NCI-H748 treated with DMSO at 0.1 percent for 48 hours (cell line): ENCODE results near the gene FAM163B.

Experiments used
- DNase-seq: peaks from one replicate; lab custom pipeline; 2025; lab: John Stamatoyannopoulos, UW

Gene FAM163B

DNA sequence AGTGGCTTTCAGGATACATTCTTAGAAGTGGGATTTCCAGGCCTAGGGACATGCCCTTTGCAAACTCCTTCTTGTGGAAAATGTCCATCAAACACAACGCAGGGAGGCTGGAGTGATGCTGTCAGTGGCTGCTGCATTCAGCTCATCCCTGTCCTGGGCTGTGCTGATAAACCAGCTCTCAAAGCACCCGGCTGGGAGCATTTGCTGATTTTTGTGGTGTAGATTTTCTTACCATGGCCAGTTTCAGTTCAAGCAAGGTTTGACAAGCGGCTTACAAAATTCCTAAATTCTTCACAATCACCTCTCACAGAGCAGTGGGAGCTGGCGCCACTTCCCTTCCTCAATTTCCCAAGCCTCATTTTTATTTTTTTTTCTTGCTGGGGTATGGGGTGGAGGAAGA lies 28.2 kb downstream of the FAM163B start:
- no peak for DNase-seq

DNA sequence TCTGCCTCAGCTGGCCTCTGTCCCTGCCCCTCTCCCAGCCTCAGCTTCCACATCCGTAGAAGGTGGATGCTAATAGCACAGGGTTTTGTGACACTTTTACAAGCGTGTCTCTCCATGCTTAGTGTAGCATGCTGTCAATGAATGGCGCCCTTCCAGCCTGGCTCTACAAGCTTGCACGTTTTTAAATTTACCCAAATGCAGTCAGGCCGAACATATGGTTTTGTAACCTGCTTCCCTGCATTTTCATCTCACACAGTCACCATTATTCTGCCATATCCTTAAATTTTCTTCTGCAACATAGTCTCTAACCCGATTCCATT lies 28.8 kb downstream of the FAM163B start:
- DNase-seq: no peak

DNA sequence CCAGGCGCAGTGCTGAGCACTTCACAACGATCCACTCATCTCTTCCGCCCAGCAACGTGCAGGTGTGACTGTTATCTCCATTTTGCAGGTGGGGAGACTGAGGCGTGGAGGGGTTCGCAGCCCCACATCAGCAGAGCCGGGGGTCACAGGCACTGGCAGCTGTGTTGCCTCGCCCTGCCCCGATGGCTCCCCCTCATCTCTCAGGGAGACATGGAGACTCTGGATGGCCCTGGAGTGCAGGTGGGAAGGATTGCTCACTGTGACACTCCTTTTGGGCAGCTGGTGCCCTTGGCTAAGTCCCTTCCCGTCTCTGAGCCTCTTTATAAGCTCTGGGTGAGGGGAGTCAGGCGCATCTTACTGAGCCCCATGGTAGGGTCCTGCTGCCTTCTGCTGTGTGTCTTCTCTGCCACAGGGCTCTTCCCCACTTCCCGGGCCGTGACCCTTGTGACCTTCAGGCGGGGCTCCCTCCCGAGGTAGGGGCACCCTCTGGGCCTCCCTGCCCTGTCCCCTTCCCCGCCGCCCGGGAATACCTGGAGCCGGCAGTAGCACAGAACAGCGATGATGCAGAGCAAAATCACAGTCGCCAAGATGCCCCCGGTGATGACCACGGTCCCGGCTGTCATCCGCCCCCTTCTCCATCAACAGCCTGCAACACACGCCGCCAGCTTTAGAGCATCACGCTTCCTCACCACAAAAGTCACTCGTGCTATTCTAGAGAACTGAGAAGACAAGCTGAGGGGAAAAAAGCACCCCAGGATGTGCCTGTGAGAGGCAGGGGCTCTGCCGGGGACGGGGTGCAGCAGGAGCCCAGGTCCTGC lies 29.4 kb downstream of the FAM163B start:
- DNase-seq: no peak

DNA sequence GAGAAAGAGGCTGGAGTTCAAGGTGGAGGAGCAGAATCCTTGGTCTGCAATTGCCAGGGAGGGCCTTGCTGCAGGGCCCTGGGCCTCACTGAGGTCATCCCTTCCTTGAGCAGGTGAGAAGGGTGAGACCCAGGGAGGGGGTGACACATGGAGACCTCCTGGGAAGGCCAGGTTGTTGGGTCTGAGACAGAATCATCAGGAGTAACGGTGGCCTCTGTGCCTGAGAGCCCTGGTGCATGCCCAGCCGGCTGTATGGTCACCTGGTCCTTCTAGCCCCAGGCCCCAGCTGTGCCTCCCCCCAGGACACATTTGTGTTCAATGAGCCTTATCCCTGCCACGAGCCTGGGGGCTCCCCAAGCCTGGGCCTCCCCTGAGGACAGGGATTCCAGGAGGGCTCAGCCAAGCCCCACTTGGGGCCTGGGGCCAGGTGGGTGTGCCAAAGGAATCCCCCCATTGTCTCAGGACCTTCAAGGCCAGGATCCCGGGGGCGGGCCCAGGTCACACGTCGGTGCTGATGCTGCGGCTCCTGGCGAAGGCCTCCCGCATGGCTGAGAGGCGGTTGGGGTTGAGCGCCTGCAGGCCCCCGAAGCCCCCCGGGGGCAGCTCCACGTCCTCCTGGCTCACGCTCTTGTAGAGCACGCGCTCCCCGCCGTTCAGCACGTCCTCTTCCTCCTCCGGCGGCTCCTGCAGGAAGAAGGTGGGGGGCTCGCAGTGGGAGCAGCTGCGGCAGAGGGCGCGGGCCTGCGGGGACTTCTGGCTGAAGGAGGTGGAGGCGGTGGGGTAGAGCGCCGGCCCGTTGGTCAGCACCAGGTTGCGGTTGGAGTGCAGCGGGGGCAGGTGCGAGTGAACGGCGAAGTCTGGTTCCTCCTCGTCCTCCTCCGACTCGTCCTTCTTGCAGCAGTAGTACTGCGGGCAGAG lies 30.4 kb downstream of the FAM163B start:
- DNase-seq: no peak

DNA sequence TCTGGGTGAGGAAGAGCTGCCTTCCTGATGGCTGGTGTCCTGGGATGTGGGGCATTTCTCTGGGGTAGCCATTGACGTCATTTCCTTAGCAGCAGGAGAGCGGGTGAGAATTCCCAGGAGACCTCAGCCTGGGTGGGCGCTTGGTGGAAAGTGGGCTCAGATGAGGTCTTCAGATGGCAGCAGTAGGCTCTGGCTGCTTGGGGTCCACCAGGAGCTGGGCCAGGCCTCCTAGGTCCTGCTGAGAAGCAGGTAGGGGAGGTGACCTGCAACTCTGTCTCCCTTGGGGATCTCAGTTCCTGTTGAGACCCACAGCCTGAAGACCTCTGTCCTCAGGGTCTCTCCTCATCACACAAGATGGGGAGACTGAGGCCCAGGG lies 31.5 kb downstream of the FAM163B start:
- no peak for DNase-seq

DNA sequence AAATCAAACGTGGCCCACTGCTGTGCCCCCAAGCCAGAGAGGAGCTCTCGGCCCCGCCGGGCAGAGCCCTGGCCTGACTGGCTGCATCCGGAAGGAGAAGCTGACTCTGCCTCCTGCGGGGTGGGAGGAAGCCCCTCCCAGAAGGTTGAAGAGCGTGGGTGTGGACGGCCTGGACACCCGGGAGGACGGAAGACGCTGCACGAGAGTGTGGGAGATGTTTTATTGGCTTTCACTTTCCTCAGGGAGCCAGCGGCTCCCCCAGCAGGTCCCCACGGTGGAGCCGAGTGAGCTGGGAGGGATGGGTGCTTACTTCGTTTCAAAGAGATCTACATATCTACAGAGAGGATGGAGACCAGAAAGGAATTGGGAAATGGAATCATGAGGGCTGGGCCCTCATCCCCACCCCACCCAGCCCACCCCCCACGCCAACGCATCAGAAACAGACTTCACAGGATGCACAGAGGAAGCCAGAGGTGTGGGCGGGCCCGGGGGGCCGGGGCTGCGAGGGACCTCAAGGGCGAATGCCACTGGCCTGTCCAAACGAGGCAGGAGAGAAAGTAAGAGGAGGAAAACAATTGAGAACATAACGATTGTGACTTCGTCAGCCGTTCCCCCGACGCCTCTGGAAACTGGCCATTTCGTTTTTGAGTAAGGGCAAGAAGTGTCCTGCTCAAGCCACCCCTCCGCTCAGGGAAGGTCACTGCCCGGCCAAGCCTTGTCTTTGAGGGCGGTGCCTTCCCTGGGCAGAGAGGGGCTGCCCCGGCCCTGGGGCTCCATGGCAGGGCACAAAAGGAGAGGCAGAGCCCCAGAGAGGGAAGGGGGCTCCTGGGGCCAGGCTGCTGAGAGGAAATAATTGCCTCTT lies 32.1 kb downstream of the FAM163B start:
- no peak for DNase-seq

DNA sequence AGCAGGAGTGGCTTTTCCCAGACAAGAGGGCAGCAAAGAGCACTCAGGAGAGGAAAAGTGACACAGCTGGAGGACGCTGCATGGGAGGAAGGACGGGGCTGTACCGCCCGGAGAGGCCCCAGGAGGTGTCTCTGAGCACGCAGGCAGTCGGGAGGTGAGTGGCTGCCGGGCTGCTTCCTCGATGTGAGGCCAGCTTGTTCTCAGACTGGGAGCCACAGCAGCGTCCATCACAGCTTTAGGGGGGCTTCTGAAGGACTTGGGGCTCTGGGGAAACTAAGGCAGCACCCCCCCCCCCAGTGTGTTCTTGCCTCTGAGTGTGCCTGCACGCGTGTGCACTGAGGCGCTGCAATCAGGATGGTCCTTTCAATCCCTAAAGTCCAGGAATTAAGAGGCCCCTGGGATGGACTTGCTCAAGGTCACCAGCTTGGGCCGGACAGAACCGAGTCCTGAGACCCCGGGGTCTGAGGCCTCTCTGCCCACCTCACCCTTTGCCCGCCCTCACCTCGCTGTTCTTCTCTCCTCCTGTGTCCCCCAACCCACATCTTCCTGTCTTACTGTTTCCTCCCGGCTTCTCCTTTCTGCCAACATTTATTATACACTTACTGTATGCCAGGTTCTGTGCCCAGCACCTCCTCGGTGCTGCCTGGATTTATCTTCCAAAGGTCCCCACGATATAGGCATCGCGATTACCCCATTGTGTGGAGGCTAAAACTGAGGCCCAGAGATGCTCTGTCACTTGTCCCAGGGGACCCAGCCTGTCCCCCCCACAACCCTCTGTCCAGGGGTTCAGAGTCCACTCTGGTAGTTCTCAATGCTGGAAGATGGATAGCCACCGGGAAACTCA lies 32.9 kb downstream of the FAM163B start:
- DNase-seq: no peak

DNA sequence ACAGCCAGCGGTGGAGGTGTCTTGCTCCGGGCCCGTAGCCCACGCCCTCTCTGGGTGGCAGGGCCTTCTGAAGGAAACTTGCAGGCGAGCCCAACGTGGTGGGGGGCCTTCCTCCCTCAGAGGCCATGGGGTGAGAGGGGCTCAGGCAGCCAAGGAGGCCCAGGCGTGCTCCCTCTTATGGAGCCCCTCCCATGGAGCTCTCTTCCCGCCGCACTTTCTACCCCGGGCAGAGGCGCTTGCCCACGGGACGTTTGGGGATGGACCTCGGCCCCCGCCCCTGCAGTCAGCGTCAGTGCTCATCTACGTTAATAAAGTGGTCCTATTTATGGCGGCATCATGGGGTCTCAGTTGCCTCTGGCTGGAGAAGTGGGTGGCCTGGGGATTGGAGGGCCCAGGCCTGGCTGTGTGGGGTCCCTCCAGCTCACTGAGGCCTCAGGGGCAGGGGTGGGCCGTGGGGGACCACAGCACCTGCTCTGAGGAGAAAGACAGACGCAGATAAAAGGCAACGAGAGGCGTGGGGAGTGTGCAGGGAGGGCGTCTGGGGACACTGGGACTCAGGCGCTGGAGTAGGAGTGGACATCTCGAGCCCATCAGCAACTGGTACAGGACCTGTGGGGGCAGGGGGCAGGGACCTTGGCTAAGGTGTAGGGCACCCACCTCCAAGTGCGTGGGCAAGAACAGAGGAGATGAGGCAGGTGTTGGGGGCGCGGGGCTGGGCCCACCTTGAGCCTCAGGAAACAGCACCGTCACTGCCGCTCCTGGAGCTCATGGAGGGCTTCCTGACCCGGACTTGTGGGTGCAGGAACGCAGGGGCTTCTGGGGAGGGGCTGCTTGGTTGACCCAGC lies 33.8 kb downstream of the FAM163B start:
- no peak for DNase-seq

DNA sequence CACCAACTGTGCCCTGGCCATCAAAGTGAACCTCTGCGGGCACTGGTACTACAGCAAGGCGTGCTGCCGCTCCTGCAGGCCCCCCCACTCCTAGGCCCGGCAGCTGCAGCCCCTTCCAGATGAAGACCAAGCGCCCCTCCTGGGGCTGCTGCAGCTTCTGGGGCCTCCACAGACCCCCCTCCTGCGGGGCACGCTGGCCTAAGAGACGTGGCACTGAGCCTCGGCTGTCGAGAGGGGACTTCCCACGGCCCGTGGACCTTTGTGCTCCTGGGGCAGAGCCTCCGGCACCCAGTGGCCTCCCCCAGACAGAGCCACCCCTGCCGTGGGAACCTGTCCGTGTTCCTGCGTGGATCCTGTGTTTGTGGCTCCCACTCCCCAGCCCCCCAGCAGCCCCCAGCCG lies 34.4 kb downstream of the FAM163B start:
- no peak for DNase-seq

DNA sequence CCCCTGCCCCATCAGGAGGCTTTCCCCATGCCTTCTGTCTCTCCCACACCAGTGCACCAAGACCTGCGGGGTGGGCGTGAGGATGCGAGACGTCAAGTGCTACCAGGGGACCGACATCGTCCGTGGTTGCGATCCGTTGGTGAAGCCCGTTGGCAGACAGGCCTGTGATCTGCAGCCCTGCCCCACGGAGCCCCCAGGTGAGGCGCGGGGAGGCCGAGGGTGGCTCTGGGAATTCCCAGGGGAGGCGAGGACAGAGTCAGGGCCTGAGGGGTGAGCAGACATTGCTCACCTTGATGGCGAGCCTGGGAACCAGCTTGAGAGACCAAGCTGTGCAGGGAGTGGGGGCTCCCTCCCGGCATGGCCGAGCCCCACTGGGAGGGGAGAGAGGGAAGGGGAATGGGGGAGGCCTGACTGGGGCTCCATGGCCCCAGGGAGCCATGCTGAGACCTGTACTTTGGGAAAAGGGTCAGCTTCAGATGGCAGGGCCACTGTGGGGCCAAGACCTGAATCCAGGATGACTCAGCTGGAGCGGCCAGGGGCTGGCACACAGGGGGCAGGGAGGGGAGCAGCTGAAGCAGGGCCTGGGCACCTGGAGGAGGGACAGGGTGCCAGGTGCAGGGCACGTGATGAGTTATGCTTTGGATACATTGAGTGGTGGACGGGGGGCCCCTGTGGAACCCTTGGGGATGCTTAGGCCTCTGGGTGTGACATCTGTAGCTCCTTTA lies 35.2 kb downstream of the FAM163B start:
- no peak for DNase-seq

DNA sequence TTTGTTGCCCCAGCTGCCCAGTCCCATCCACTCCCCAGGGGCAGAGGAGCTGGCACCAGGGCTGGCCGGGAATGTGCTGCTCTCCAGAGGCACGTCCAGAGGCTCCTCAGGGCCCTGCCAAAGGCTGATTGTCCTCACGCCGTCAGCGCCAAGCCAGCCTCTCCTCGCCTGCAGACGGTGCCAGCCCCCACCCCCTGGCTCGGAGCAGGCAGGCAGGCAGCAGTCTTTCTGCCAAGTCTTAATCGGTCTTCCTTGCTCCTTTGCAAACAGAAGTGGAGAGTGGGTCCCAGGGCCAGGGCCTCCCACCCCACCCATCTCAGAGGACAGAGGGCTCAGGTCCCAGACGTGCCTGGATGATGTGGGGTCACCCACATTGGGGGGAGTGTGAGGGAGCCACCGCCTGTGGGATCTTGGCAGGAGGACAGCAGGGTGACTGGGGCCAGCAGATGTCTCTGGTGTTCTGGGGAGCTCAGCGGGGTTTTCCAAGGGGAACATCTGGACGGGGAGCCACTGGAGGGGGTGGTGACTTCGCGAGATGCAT lies 36.3 kb downstream of the FAM163B start:
- no peak for DNase-seq

DNA sequence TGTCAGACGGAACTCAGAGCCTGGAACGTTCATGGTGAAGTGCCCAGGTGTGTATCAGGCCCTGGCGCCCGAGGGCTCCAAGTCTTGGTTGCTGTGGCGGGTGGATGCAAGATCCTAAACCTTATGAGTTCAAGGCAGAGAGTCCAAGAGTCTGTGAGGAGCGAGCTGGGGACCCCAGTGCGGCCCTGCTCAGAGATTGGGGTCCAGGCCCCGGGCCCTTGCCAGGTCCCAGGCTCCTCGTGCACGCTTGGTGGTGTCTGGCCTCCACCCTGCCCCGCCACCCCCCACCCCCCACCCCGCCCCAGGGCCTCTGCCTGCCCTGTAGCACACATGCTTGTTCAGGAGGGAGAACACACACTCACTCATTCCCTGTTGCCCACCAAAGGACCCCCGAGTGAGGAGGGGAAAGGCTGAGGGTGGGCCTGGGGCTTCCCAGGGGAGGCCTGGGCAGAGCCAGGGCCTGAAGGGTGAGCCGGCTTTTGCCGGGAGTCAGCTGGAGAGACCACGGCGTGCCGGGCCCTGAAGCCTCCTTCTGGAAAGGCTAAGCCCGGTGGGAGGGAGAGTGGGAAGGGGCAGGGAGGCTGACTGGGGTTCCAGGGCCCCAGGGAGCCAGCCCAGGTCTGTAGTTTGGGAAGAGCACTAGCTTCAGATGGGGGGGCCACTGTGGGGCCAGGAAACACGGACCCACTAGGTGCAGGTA lies 37.1 kb downstream of the FAM163B start:
- DNase-seq: no peak

DNA sequence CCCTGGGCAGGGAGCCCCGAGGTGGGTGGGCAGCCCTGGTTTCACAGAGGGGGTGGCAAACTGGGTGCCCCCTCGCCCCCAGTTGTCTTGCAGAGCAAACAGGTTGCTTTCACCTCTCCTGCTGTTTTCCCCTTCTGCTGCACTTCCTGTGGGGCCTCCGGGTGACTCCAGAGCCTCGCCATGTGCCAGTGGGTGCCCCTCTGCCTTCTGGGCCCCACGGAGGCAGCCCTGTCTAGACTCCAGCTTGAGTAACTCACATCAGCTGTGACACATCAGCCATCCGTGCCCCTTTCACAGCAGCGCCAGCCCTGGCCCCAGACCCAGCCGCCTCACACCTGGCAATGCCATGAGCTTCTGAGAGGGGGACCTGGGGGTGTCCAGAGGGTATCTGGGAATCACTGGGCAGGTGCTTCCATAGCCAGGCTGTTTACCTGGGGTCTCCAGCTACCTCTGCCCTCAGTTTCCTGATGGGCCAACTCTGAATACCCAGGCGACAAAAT lies 37.7 kb downstream of the FAM163B start:
- DNase-seq: no peak

DNA sequence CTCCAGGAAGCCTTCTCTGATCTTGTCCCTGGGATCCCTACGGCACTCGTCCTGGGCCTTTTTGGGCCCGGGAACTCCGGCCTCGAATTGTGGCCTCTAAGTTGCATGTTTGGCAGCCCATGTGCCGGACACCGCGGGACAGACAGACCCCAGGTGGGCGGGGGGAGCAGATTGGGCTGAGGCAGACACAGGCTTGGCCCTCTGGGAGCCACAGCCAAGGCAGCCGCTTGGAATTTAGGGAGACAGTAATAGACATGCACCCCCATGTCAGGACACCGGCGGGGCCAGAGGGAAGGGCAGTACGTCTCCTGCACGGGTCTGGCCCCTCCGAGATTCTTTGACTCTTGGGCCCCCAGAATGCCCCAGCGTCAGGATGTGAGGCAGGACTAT lies 38.5 kb downstream of the FAM163B start:
- no peak for DNase-seq

DNA sequence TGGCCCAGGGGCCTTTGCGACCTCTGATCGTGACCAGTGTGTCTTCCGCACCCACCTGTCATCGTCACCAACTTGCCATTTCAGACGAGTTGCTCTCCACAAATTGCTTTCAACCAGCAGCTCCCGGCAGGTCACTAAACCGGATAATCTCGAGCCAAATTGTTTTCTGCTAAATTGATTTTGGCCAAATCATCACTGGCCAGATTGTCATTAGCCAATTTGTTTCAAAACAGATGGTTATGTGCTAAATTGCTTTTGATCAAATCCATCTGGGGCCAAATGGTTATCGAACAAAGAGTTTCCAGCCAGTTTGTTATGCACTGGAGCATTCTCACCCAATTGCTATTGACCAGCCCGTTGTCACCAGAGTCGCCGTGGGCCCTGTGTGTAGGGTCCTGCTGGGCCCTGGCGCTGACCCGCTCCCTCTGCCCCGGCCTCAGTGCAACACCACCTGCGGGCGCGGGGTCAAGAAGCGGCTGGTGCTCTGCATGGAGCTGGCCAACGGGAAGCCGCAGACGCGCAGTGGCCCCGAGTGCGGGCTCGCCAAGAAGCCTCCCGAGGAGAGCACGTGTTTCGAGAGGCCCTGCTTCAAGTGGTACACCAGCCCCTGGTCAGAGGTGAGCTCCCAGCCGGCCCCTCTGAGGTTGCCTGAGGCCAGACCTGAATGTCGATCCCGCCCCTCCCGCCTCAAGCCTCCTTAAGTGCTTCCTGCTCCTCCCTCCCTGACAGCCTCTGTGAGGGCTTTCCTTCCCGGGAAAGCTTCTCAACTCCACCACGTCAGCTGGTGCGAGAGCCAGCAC lies 39.1 kb downstream of the FAM163B start:
- no peak for DNase-seq

DNA sequence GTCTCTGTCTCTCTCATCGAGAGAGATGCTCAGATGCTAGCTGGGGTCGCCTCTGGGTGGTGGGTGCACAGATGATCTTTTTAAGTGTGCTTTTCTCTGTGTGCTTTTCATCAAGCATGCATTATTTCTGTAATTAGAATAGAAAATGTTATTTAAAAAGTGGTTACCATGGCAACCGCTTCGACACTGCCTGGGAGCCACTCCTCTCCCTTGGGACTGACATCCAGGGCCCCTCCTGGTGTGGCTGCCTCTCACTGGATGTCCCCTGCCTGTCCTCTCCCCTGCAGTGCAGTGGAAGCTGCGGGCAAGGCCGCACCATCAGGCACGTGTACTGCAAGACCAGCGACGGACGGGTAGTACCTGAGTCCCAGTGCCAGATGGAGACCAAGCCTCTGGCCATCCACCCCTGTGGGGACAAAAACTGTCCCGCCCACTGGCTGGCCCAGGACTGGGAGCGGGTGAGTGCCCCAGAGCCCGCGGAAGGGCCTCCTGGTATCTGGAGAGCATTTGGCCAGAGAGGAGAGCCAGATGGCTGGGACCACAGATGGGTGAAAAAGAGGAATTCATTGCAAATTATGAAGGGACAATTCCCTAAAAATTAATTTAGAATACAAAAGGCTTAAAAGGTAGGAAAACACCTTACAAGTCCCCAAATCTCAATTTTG lies 39.9 kb downstream of the FAM163B start:
- DNase-seq: no peak

DNA sequence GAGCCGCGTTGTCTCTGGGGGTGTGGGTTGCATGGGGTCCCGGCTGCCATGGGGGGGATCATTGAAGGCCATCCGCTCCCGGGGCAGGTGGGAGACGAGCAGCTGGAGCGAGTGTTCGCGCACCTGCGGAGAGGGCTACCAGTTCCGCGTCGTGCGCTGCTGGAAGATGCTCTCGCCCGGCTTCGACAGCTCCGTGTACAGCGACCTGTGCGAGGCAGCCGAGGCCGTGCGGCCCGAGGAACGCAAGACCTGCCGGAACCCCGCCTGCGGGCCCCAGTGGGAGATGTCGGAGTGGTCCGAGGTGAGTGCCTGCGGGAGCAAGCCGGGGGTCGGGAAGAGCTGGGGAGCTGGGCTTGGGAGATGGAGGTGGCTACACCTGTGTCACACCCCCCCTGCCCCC lies 41.0 kb downstream of the FAM163B start:
- no peak for DNase-seq
